K562 (cell line): Measurements from ENCODE around the gene BRAF. TPM values are rescaled to one million over a fixed set of nuclear protein-coding genes. Genes with fewer than 3 reads are reported as not detected.
A peak's percentile ranks its signal among the peaks of the same experiment; 100 is the strongest.

Source experiments
- CBFA2T3 ChIP-seq: fragments of 450-650 bp; IDR thresholded peaks from 2 replicates; pipeline ENCODE4 v1.6.1; 2017
- HDAC6 ChIP-seq: IDR thresholded peaks from 2 replicates; pipeline ENCODE4 v1.6.1; 2012; ENCODE audit warnings: low read depth, mild to moderate bottlenecking, control low read depth, inconsistent platforms, low read length, moderate library complexity
- KDM5B ChIP-seq: fragments of 200-600 bp; sonication (generic); IDR thresholded peaks from 2 replicates; pipeline ENCODE4 v1.6.1; 2012; ENCODE audit warnings: low read depth, mild to moderate bottlenecking, moderate library complexity, low read length, control low read depth, inconsistent platforms; ENCODE audit not compliant: insufficient replicate concordance
- RBM17 ChIP-seq: fragments of 200-400 bp; formaldehyde crosslinking; IDR thresholded peaks from 2 replicates; pipeline ENCODE4 v1.6.1; 2017; ENCODE audit warnings: low read depth, mild to moderate bottlenecking, low read length, borderline replicate concordance
- RBM22 ChIP-seq: fragments of 200-400 bp; formaldehyde crosslinking; IDR thresholded peaks from 2 replicates; pipeline ENCODE4 v1.6.1; 2018; ENCODE audit warnings: low read length, low read depth; ENCODE audit not compliant: poor library complexity, severe bottlenecking
- SAFB ChIP-seq: fragments of 200-400 bp; formaldehyde crosslinking; IDR thresholded peaks from 2 replicates; pipeline ENCODE4 v1.6.1; 2017; ENCODE audit warnings: low read depth, low read length, borderline replicate concordance
- ZFX ChIP-seq: sonication (generic); formaldehyde crosslinking; IDR thresholded peaks from 2 replicates; pipeline ENCODE4 v1.8.0; 2022; ENCODE audit warnings: mild to moderate bottlenecking, missing genetic modification reagents, moderate library complexity
- ZNF75A ChIP-seq: fragments of 450-650 bp; formaldehyde crosslinking; IDR thresholded peaks from 2 replicates; pipeline ENCODE4 v1.4.0; 2020; ENCODE audit warnings: mild to moderate bottlenecking
- polyA plus RNA-seq, 8 experiments: library from polyadenylated mRNA; depleted of rRNA in 4 of 8; stranded (reverse) in 5 of 8; unstranded in 3 of 8; fragments of >200 nt; fragmentation: Nextera tagmentation in 2 of 8; fragmentation: Illumina TruSeq in 1 of 8; extraction: Ambion mirVana in 2 of 8; extraction: Trizol in 1 of 8; gene quantifications; 2 replicates each; pipeline versions ENCODE4 v1.2.1 to v1.2.3, GENCODE V29; 2011 to 2014; ENCODE audit warnings: inconsistent platforms in 1 of 8, missing spikeins in 1 of 8
- total RNA-seq, 7 experiments: library from RNA; depleted of rRNA in 6 of 7; stranded (reverse); fragments of >200 nt in 6 of 7; fragmentation: Illumina TruSeq in 2 of 7; extraction: Trizol in 2 of 7; gene quantifications; 2 replicates each; pipeline versions ENCODE4 v1.2.1 to v1.2.3, GENCODE V29; 2011 to 2021; ENCODE audit warnings: low replicate concordance in 1 of 7
- TF ChIP-seq, protein P1 (sequence below): sonication (generic); formaldehyde crosslinking; IDR thresholded peaks from 2 replicates; pipeline ENCODE4 v1.4.0; 2020; ENCODE audit warnings: mild to moderate bottlenecking, missing genetic modification reagents
- TF ChIP-seq, protein P2 (sequence below): sonication (generic); formaldehyde crosslinking; IDR thresholded peaks from 2 replicates; pipeline ENCODE4 v1.8.0; 2023; ENCODE audit warnings: mild to moderate bottlenecking, missing genetic modification reagents

Gene BRAF
- total and polyA plus RNA-seq, 9 of the 15 experiments (the other 6 are each of a cell fraction or from before 2014, with no cell fraction given): 3.6 to 38.3 (median 21.9) TPM

DNA sequence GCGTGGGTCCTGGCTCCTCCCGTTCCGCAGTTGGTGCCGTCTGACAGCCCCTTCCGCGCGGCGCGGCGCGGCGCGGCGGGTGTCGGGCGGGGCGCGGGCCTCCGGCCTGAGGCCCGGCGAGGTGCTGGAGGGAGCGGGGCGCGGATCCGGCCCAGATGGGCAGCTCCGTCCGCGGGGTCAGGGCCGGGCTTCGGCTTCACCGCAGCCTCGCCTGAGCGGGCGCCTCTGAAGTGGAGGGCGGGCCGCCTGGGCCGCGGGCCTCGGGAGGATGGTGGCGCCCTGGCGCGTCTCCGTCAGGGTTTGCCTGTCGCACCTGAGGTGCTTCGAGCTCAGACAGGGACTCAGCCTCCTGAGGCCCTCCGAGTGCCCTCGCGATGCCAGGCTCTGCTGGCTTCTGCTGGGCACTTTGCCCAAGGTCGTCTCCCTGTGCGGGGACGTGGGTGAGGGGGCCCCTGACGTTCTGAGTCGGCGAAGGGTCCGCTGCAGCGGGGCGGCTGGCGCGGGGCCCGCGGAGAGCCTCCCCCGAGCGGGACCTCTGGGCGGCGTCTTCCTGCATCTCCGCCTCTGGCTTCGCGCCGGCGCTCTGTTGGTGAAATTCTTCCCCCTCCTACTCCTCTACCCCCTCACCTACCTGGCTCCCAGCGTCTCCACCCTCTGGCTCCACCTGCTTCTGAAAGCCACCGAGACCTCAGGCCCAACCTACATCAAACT, 251.5 kb downstream of the BRAF start (continued):
- no peak for TF ChIP-seq CBFA2T3
- TF ChIP-seq, protein P1, sequence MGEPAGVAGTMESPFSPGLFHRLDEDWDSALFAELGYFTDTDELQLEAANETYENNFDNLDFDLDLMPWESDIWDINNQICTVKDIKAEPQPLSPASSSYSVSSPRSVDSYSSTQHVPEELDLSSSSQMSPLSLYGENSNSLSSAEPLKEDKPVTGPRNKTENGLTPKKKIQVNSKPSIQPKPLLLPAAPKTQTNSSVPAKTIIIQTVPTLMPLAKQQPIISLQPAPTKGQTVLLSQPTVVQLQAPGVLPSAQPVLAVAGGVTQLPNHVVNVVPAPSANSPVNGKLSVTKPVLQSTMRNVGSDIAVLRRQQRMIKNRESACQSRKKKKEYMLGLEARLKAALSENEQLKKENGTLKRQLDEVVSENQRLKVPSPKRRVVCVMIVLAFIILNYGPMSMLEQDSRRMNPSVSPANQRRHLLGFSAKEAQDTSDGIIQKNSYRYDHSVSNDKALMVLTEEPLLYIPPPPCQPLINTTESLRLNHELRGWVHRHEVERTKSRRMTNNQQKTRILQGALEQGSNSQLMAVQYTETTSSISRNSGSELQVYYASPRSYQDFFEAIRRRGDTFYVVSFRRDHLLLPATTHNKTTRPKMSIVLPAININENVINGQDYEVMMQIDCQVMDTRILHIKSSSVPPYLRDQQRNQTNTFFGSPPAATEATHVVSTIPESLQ (CRISPR knock-in tag): no peak
- TF ChIP-seq RBM22: peak; percentile 46
- peak; percentile 93 for TF ChIP-seq ZFX (CRISPR knock-in tag)
- TF ChIP-seq, protein P2, sequence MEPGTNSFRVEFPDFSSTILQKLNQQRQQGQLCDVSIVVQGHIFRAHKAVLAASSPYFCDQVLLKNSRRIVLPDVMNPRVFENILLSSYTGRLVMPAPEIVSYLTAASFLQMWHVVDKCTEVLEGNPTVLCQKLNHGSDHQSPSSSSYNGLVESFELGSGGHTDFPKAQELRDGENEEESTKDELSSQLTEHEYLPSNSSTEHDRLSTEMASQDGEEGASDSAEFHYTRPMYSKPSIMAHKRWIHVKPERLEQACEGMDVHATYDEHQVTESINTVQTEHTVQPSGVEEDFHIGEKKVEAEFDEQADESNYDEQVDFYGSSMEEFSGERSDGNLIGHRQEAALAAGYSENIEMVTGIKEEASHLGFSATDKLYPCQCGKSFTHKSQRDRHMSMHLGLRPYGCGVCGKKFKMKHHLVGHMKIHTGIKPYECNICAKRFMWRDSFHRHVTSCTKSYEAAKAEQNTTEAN: 0 out of 2 replicates have a peak, but pooled peaks have one; percentile 61
- peak; percentile 7; the same call in 1 of the 2 replicates for TF ChIP-seq HDAC6
- TF ChIP-seq SAFB: peak; percentile 56; the same call in 1 of the 2 replicates
- no peak for TF ChIP-seq ZNF75A (CRISPR knock-in tag)
- no peak for TF ChIP-seq RBM17
- peak; percentile 76 for TF ChIP-seq KDM5B
